Mesothelial cell of epicardium (in vitro differentiated cells): ENCODE results near the gene EXOC2. TPM values are rescaled to one million over a fixed set of nuclear protein-coding genes. Genes with fewer than 3 reads are reported as not detected.

Experiments used
- DNase-seq, 2 experiments: peaks; one replicate each; pipeline ENCODE4 v3.0.0; 2021; ENCODE audit warnings: low spot score in 2 of 2; ENCODE audit not compliant: unreplicated experiment in 2 of 2
- H3K27ac Mint-ChIP-seq: 2 replicates; pipeline ENCODE4 v1.8.0; 2021; ENCODE audit warnings: mixed read lengths
- H3K27me3 Mint-ChIP-seq: 2 replicates; pipeline ENCODE4 v1.8.0; 2021; ENCODE audit warnings: low read depth, mixed read lengths
- H3K36me3 Mint-ChIP-seq: 2 replicates; pipeline ENCODE4 v1.8.0; 2021; ENCODE audit warnings: mixed read lengths
- H3K4me1 Mint-ChIP-seq: 2 replicates; pipeline ENCODE4 v1.8.0; 2021; ENCODE audit warnings: mixed read lengths
- H3K4me3 Mint-ChIP-seq: 2 replicates; pipeline ENCODE4 v1.8.0; 2021; ENCODE audit warnings: mild to moderate bottlenecking, moderate library complexity, mixed read lengths
- H3K9me3 Mint-ChIP-seq: 2 replicates; pipeline ENCODE4 v1.8.0; 2021; ENCODE audit warnings: mixed read lengths
- CTCF ChIP-seq: fragments of 200-600 bp; sonication (generic); IDR thresholded peaks from one replicate; pipeline ENCODE4 v1.5.0; 2021; ENCODE audit warnings: antibody characterized with exemption; ENCODE audit not compliant: unreplicated experiment
- total RNA-seq: library from RNA; stranded (reverse); gene quantifications from 3 replicates; pipeline ENCODE4 v1.2.1, GENCODE V29; 2021

The EXOC2 gene
- total RNA-seq, 1 donor from 2014 or later = 22.9 TPM

- no peak overlapping the region for H3K4me3 Mint-ChIP-seq
- no peak for TF ChIP-seq CTCF
- H3K27me3 Mint-ChIP-seq = no peaks in the 10 kb centered on the region
- no peak for DNase-seq
- H3K36me3 Mint-ChIP-seq = peaks cover 14% of the 10 kb centered on the region
- H3K9me3 Mint-ChIP-seq = no peaks in the 10 kb centered on the region
- no peak overlapping the region for H3K27ac Mint-ChIP-seq
- peaks cover 1% of the 10 kb centered on the region for H3K4me1 Mint-ChIP-seq
These were observed 141.5 kb downstream of the EXOC2 start for GRCh38 chr6:551405-551804.

- no peak for DNase-seq
- H3K4me3 Mint-ChIP-seq = no peak overlapping the region
- no peaks in the 10 kb centered on the region for H3K27me3 Mint-ChIP-seq
These were observed 143.0 kb downstream of the EXOC2 start for GRCh38 chr6:549906-550305.

GRCh38 chr6:548517-548916, 144.4 kb downstream of the EXOC2 start:
- peaks cover 1% of the 10 kb centered on the region for H3K4me1 Mint-ChIP-seq
- H3K9me3 Mint-ChIP-seq = no peaks in the 10 kb centered on the region
- no peak for TF ChIP-seq CTCF
- H3K36me3 Mint-ChIP-seq = peaks cover 8% of the 10 kb centered on the region
- H3K4me3 Mint-ChIP-seq = no peak overlapping the region
- no peak overlapping the region for H3K27ac Mint-ChIP-seq
- no peaks in the 10 kb centered on the region for H3K27me3 Mint-ChIP-seq
- no peak for DNase-seq

More at GRCh38 chr6:549906-550305, 143.0 kb downstream of the EXOC2 start:
- peaks cover 6% of the 10 kb centered on the region for H3K36me3 Mint-ChIP-seq
- H3K9me3 Mint-ChIP-seq = no peaks in the 10 kb centered on the region
- H3K27ac Mint-ChIP-seq = no peak overlapping the region
- H3K4me1 Mint-ChIP-seq = peaks cover 1% of the 10 kb centered on the region
- TF ChIP-seq CTCF = no peak

- DNase-seq = no peak
- TF ChIP-seq CTCF = no peak
- H3K4me3 Mint-ChIP-seq = no peak overlapping the region
- H3K9me3 Mint-ChIP-seq = peaks cover 3% of the 10 kb centered on the region
- no peak overlapping the region for H3K27ac Mint-ChIP-seq
- H3K4me1 Mint-ChIP-seq = peaks cover 1% of the 10 kb centered on the region
- peaks cover 11% of the 10 kb centered on the region for H3K36me3 Mint-ChIP-seq
- H3K27me3 Mint-ChIP-seq = no peaks in the 10 kb centered on the region
These were observed 144.8 kb downstream of the EXOC2 start for GRCh38 chr6:548091-548490.

- Mint-ChIP-seq H3K9me3 (peaks cover 30% of the 10 kb centered on the region), H3K27me3 (no peaks in the 10 kb centered on the region), H3K4me3 (no peak overlapping the region), H3K27ac (no peak overlapping the region), H3K36me3 (peaks cover 65% of the 10 kb centered on the region), H3K4me1 (no peaks in the 10 kb centered on the region)
- TF ChIP-seq CTCF = no peak
- DNase-seq = no peak
These were observed 152.4 kb downstream of the EXOC2 start for GRCh38 chr6:540490-540889.

- DNase-seq = no peak
- Mint-ChIP-seq H3K36me3 (peaks cover 51% of the 10 kb centered on the region), H3K27ac (no peak overlapping the region), H3K27me3 (no peaks in the 10 kb centered on the region), H3K4me3 (no peak overlapping the region), H3K9me3 (peaks cover 18% of the 10 kb centered on the region), H3K4me1 (no peaks in the 10 kb centered on the region)
- no peak for TF ChIP-seq CTCF
These were observed 155.8 kb downstream of the EXOC2 start for GRCh38 chr6:537114-537513.
